GM23338 (cell line): ENCODE measurements around the gene B4GALT6. TPM values are rescaled to one million over a fixed set of nuclear protein-coding genes. Genes with fewer than 3 reads are reported as not detected.

Experiments
- ATAC-seq: fragments of 200-7000 bp; cut with Tn5 transposase; 3 replicates; pipeline ENCODE4 v1.9.1; 2020
- DNase-seq: peaks from one replicate; pipeline ENCODE4 v3.0.0-alpha.2; 2015; ENCODE audit warnings: low spot score
- H2AFZ ChIP-seq: fragments of 200-600 bp; sonication (generic); 2 replicates; pipeline ENCODE4 v1.8.0; 2016; ENCODE audit warnings: antibody characterized with exemption, mild to moderate bottlenecking, moderate library complexity
- H3F3A ChIP-seq: fragments of 200-600 bp; sonication (generic); replicated peaks from 2 replicates; pipeline ENCODE4 v1.8.0; 2017; ENCODE audit warnings: antibody characterized with exemption, mixed run types, low read depth
- H3K27ac ChIP-seq: fragments of 200-600 bp; sonication (generic); 2 replicates; pipeline ENCODE4 v1.6.1; 2016; ENCODE audit warnings: low read depth
- H3K27me3 ChIP-seq: fragments of 200-600 bp; sonication (generic); 2 replicates; pipeline ENCODE4 v1.8.0; 2016; ENCODE audit warnings: mild to moderate bottlenecking, mixed run types, moderate library complexity; ENCODE audit not compliant: insufficient read depth
- H3K36me3 ChIP-seq: fragments of 200-600 bp; sonication (generic); 2 replicates; pipeline ENCODE4 v1.8.0; 2016; ENCODE audit warnings: mild to moderate bottlenecking; ENCODE audit not compliant: insufficient read depth
- H3K4me1 ChIP-seq: fragments of 200-600 bp; sonication (generic); 2 replicates; pipeline ENCODE4 v1.8.0; 2016; ENCODE audit warnings: mild to moderate bottlenecking, moderate library complexity; ENCODE audit not compliant: insufficient read depth
- H3K4me2 ChIP-seq: fragments of 200-600 bp; sonication (generic); 2 replicates; pipeline ENCODE4 v1.7.1; 2017; ENCODE audit warnings: mixed run types
- H3K4me3 ChIP-seq: fragments of 200-600 bp; sonication (generic); 2 replicates; pipeline ENCODE4 v1.6.1; 2016; ENCODE audit warnings: mixed run types
- H3K79me2 ChIP-seq: fragments of 200-600 bp; sonication (generic); replicated peaks from 2 replicates; pipeline ENCODE4 v1.8.0; 2017; ENCODE audit warnings: mild to moderate bottlenecking; ENCODE audit not compliant: insufficient read depth
- H3K9me2 ChIP-seq: fragments of 200-600 bp; sonication (generic); 2 replicates; pipeline ENCODE4 v1.8.0; 2017; ENCODE audit not compliant: insufficient read depth
- H4K20me1 ChIP-seq: fragments of 200-600 bp; sonication (generic); replicated peaks from 2 replicates; pipeline ENCODE4 v1.8.0; 2017; ENCODE audit warnings: mild to moderate bottlenecking; ENCODE audit not compliant: insufficient read depth
- H3K27ac Mint-ChIP-seq: 2 replicates; pipeline ENCODE4 v1.8.0; 2020; ENCODE audit warnings: inconsistent platforms, mild to moderate bottlenecking, moderate library complexity, mixed read lengths
- H3K27me3 Mint-ChIP-seq: 3 replicates; pipeline ENCODE4 v1.8.0; 2022; ENCODE audit warnings: low read depth, mild to moderate bottlenecking, moderate library complexity, mixed read lengths, inconsistent platforms; ENCODE audit not compliant: insufficient read depth, poor library complexity
- H3K36me3 Mint-ChIP-seq: 3 replicates; pipeline ENCODE4 v1.8.0; 2021; ENCODE audit warnings: low read depth, mild to moderate bottlenecking, inconsistent platforms, moderate library complexity, mixed read lengths
- H3K4me1 Mint-ChIP-seq: 3 replicates; pipeline ENCODE4 v1.8.0; 2020; ENCODE audit warnings: mild to moderate bottlenecking, inconsistent platforms, mixed read lengths
- H3K4me3 Mint-ChIP-seq: 3 replicates; pipeline ENCODE4 v1.8.0; 2021; ENCODE audit warnings: moderate library complexity, mild to moderate bottlenecking, inconsistent platforms, mixed read lengths
- H3K9me3 Mint-ChIP-seq: 3 replicates; pipeline ENCODE4 v1.8.0; 2020; ENCODE audit warnings: moderate library complexity, mild to moderate bottlenecking, inconsistent platforms, mixed read lengths
- CREB1 ChIP-seq: fragments of 250-450 bp; sonication (Bioruptor Pico); IDR thresholded peaks from 2 replicates; pipeline ENCODE4 v1.5.0; 2020; ENCODE audit warnings: low read depth, mild to moderate bottlenecking, moderate library complexity
- EZH2 ChIP-seq: fragments of 200-600 bp; sonication (generic); IDR thresholded peaks from one replicate; pipeline ENCODE4 v1.8.0; 2017; ENCODE audit warnings: antibody characterized with exemption, mild to moderate bottlenecking, low read depth; ENCODE audit not compliant: unreplicated experiment
- EZH2phosphoT487 ChIP-seq: fragments of 200-600 bp; sonication (generic); IDR thresholded peaks from one replicate; pipeline ENCODE4 v1.8.1; 2018; ENCODE audit warnings: antibody characterized with exemption; ENCODE audit not compliant: unreplicated experiment
- JUNB ChIP-seq: IDR thresholded peaks from one replicate; pipeline ENCODE4 v1.6.1; 2016; ENCODE audit warnings: antibody characterized with exemption; ENCODE audit not compliant: unreplicated experiment
- NANOG ChIP-seq: IDR thresholded peaks from 2 replicates; pipeline ENCODE4 v1.6.1; 2016; ENCODE audit warnings: antibody characterized with exemption, borderline replicate concordance
- POLR2AphosphoS5 ChIP-seq: IDR thresholded peaks from 2 replicates; pipeline ENCODE4 v1.6.1; 2016; ENCODE audit warnings: antibody characterized with exemption, low read depth
- STAT1 ChIP-seq: IDR thresholded peaks from one replicate; pipeline ENCODE4 v1.6.1; 2016; ENCODE audit warnings: antibody characterized with exemption; ENCODE audit not compliant: unreplicated experiment
- ZNF114 ChIP-seq: fragments of 250-450 bp; sonication (Bioruptor Pico); IDR thresholded peaks from 2 replicates; pipeline ENCODE4 v1.5.0; 2020; ENCODE audit warnings: mild to moderate bottlenecking, moderate library complexity
- ZNF331 ChIP-seq: fragments of 250-450 bp; sonication (Bioruptor Pico); IDR thresholded peaks from 2 replicates; pipeline ENCODE4 v1.5.0; 2020; ENCODE audit warnings: low read depth, mild to moderate bottlenecking, moderate library complexity
- polyA plus RNA-seq: library from polyadenylated mRNA; unstranded; fragments of >200 nt; fragmentation: Nextera tagmentation; extraction: Ambion mirVana; gene quantifications from 2 replicates; pipeline ENCODE4 v1.2.1, GENCODE V29; 2016
- total RNA-seq: library from RNA; depleted of rRNA; stranded (reverse); fragments of >200 nt; shearing (Covaris generic); gene quantifications from 2 replicates; pipeline ENCODE4 v1.2.3, GENCODE V29; 2014
- TF ChIP-seq, protein P1 (sequence below): IDR thresholded peaks from one replicate; pipeline ENCODE4 v1.6.1; 2018; ENCODE audit warnings: antibody characterized with exemption; ENCODE audit not compliant: unreplicated experiment
- TF ChIP-seq, protein P2 (sequence below), 2 experiments: fragments of 200-600 bp in 1 of 2; sonication (generic) in 1 of 2; conservative IDR thresholded peaks; 2 replicates each; pipeline versions ENCODE4 v1.5.1 to v1.6.1; 2016 to 2017; ENCODE audit warnings: antibody characterized with exemption in 2 of 2, low read depth in 2 of 2, mild to moderate bottlenecking in 2 of 2, moderate library complexity in 1 of 2
- TF ChIP-seq, protein P3 (sequence below): IDR thresholded peaks from 2 replicates; pipeline ENCODE4 v1.6.1; 2016; ENCODE audit warnings: antibody characterized with exemption
- TF ChIP-seq, protein P4 (sequence below): fragments of 250-450 bp; sonication (Bioruptor Pico); IDR thresholded peaks from 2 replicates; pipeline ENCODE4 v1.5.0; 2020; ENCODE audit warnings: mild to moderate bottlenecking, moderate library complexity

B4GALT6 gene
- total and polyA plus RNA-seq, 2 experiments from 2014 or later, result 14.8 to 33.8 TPM

DNA sequence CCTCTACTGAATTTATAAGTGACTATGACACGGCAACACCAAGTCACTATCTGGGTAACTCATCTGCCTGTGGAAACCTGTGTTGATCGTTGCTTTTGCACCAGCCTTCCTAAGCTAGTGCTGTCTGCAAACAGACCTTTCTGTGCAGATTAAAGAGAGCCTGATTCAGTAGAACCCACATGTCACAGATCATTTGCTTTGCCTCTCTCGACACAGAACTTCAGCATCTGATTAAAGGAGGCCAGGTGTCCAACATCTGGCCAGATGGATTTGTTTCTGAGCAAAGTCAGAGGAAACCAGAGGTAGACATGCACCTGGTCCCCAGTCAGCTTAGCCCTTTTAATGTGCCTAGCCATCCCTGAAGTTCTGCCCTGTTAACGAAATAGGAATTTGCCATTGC is 107.7 kb downstream of the B4GALT6 start:
- Histone ChIP-seq H3K27me3 (no peaks in the 10 kb centered on the region), H4K20me1 (no peaks in the 10 kb centered on the region), H2AFZ (no peak overlapping the region; the same call in 1 of the 2 replicates), H3K4me1 (no peaks in the 10 kb centered on the region), H3K4me2 (no peak overlapping the region), H3K27ac (no peak overlapping the region), H3F3A (no peaks in the 10 kb centered on the region), H3K79me2 (no peaks in the 10 kb centered on the region), H3K36me3 (no peaks in the 10 kb centered on the region), H3K9me2 (peaks cover 11% of the 10 kb centered on the region), H3K4me3 (no peak overlapping the region)
- peaks cover 3% of the 10 kb centered on the region; the same call in 1 of the 3 replicates for H3K4me1 Mint-ChIP-seq
- no peaks in the 10 kb centered on the region for H3K36me3 Mint-ChIP-seq
- H3K27me3 Mint-ChIP-seq, result peaks cover 2% of the 10 kb centered on the region
- TF ChIP-seq CREB1 (CRISPR knock-in tag) (no peak), NANOG (no peak), JUNB (no peak), EZH2phosphoT487 (no peak), ZNF114 (no peak), EZH2 (no peak), ZNF331 (no peak), STAT1 (no peak), POLR2AphosphoS5 (no peak)
- TF ChIP-seq, protein P1, sequence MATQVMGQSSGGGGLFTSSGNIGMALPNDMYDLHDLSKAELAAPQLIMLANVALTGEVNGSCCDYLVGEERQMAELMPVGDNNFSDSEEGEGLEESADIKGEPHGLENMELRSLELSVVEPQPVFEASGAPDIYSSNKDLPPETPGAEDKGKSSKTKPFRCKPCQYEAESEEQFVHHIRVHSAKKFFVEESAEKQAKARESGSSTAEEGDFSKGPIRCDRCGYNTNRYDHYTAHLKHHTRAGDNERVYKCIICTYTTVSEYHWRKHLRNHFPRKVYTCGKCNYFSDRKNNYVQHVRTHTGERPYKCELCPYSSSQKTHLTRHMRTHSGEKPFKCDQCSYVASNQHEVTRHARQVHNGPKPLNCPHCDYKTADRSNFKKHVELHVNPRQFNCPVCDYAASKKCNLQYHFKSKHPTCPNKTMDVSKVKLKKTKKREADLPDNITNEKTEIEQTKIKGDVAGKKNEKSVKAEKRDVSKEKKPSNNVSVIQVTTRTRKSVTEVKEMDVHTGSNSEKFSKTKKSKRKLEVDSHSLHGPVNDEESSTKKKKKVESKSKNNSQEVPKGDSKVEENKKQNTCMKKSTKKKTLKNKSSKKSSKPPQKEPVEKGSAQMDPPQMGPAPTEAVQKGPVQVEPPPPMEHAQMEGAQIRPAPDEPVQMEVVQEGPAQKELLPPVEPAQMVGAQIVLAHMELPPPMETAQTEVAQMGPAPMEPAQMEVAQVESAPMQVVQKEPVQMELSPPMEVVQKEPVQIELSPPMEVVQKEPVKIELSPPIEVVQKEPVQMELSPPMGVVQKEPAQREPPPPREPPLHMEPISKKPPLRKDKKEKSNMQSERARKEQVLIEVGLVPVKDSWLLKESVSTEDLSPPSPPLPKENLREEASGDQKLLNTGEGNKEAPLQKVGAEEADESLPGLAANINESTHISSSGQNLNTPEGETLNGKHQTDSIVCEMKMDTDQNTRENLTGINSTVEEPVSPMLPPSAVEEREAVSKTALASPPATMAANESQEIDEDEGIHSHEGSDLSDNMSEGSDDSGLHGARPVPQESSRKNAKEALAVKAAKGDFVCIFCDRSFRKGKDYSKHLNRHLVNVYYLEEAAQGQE, result no peak
- TF ChIP-seq, protein P2, sequence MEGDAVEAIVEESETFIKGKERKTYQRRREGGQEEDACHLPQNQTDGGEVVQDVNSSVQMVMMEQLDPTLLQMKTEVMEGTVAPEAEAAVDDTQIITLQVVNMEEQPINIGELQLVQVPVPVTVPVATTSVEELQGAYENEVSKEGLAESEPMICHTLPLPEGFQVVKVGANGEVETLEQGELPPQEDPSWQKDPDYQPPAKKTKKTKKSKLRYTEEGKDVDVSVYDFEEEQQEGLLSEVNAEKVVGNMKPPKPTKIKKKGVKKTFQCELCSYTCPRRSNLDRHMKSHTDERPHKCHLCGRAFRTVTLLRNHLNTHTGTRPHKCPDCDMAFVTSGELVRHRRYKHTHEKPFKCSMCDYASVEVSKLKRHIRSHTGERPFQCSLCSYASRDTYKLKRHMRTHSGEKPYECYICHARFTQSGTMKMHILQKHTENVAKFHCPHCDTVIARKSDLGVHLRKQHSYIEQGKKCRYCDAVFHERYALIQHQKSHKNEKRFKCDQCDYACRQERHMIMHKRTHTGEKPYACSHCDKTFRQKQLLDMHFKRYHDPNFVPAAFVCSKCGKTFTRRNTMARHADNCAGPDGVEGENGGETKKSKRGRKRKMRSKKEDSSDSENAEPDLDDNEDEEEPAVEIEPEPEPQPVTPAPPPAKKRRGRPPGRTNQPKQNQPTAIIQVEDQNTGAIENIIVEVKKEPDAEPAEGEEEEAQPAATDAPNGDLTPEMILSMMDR (conservative IDR thresholded peaks at IDR 0.05; ENCODE audit: low read depth in 2 of 2), result no peak
- TF ChIP-seq, protein P3, sequence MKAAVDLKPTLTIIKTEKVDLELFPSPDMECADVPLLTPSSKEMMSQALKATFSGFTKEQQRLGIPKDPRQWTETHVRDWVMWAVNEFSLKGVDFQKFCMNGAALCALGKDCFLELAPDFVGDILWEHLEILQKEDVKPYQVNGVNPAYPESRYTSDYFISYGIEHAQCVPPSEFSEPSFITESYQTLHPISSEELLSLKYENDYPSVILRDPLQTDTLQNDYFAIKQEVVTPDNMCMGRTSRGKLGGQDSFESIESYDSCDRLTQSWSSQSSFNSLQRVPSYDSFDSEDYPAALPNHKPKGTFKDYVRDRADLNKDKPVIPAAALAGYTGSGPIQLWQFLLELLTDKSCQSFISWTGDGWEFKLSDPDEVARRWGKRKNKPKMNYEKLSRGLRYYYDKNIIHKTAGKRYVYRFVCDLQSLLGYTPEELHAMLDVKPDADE, result no peak
- TF ChIP-seq, protein P4, sequence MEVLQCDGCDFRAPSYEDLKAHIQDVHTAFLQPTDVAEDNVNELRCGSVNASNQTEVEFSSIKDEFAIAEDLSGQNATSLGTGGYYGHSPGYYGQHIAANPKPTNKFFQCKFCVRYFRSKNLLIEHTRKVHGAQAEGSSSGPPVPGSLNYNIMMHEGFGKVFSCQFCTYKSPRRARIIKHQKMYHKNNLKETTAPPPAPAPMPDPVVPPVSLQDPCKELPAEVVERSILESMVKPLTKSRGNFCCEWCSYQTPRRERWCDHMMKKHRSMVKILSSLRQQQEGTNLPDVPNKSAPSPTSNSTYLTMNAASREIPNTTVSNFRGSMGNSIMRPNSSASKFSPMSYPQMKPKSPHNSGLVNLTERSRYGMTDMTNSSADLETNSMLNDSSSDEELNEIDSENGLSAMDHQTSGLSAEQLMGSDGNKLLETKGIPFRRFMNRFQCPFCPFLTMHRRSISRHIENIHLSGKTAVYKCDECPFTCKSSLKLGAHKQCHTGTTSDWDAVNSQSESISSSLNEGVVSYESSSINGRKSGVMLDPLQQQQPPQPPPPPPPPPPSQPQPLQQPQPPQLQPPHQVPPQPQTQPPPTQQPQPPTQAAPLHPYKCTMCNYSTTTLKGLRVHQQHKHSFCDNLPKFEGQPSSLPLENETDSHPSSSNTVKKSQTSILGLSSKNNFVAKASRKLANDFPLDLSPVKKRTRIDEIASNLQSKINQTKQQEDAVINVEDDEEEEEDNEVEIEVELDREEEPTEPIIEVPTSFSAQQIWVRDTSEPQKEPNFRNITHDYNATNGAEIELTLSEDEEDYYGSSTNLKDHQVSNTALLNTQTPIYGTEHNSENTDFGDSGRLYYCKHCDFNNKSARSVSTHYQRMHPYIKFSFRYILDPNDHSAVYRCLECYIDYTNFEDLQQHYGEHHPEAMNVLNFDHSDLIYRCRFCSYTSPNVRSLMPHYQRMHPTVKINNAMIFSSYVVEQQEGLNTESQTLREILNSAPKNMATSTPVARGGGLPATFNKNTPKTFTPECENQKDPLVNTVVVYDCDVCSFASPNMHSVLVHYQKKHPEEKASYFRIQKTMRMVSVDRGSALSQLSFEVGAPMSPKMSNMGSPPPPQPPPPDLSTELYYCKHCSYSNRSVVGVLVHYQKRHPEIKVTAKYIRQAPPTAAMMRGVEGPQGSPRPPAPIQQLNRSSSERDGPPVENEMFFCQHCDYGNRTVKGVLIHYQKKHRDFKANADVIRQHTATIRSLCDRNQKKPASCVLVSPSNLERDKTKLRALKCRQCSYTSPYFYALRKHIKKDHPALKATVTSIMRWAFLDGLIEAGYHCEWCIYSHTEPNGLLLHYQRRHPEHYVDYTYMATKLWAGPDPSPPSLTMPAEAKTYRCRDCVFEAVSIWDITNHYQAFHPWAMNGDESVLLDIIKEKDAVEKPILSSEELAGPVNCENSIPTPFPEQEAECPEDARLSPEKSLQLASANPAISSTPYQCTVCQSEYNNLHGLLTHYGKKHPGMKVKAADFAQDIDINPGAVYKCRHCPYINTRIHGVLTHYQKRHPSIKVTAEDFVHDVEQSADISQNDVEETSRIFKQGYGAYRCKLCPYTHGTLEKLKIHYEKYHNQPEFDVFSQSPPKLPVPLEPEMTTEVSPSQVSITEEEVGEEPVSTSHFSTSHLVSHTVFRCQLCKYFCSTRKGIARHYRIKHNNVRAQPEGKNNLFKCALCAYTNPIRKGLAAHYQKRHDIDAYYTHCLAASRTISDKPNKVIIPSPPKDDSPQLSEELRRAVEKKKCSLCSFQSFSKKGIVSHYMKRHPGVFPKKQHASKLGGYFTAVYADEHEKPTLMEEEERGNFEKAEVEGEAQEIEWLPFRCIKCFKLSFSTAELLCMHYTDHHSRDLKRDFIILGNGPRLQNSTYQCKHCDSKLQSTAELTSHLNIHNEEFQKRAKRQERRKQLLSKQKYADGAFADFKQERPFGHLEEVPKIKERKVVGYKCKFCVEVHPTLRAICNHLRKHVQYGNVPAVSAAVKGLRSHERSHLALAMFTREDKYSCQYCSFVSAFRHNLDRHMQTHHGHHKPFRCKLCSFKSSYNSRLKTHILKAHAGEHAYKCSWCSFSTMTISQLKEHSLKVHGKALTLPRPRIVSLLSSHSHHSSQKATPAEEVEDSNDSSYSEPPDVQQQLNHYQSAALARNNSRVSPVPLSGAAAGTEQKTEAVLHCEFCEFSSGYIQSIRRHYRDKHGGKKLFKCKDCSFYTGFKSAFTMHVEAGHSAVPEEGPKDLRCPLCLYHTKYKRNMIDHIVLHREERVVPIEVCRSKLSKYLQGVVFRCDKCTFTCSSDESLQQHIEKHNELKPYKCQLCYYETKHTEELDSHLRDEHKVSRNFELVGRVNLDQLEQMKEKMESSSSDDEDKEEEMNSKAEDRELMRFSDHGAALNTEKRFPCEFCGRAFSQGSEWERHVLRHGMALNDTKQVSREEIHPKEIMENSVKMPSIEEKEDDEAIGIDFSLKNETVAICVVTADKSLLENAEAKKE (CRISPR knock-in tag), result no peak
- no peaks in the 10 kb centered on the region for H3K9me3 Mint-ChIP-seq
- ATAC-seq, result no peak
- no peak for DNase-seq
- no peak overlapping the region for H3K27ac Mint-ChIP-seq
- H3K4me3 Mint-ChIP-seq, result no peak overlapping the region
